Measurements from ENCODE around the gene SOX13.

DNA sequence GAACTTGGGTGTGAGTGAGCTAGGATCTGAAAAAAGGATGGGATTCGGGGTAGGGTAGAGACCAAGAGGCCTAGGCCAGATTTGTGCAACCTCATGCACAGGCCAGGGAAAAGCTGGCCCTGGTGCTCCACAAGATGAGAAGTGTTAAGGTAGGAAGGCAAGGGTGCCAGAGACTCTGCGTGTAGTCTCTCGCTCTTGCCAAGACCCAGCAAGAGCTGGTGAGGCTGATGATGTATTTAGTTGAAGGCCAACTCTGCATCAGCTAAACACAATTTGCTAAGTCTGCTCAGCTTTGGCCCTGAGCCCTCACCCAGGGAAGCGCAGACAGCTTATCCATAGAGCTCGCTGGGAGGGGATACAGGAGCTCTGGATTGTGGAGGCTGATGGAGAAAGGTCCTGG lies 26.6 kb upstream of the SOX13 start:
- TF ChIP-seq POLR2AphosphoS5 (IDR thresholded peaks at IDR 0.05; ENCODE audit: low read depth, low read length) (no peak), POLR2A (IDR thresholded peaks at IDR 0.05; ENCODE audit: low read depth, low read length) (no peak), TAF1 (IDR thresholded peaks at IDR 0.05; ENCODE audit: low read depth, low read length) (no peak)
